IPS-20b (cell line): ENCODE measurements around the gene RPLP2.

Experiments
- H3K27ac ChIP-seq: one replicate; pipeline ENCODE4 v1.5.1; 2013; ENCODE audit warnings: low read length
- H3K27me3 ChIP-seq: 2 replicates; pipeline ENCODE4 v1.6.1; 2013; ENCODE audit warnings: mild to moderate bottlenecking, low read length, inconsistent platforms; ENCODE audit not compliant: insufficient read depth
- H3K36me3 ChIP-seq: 2 replicates; pipeline ENCODE4 v1.6.1; 2013; ENCODE audit warnings: low read depth, mild to moderate bottlenecking, inconsistent platforms, low read length, moderate library complexity; ENCODE audit not compliant: insufficient read depth
- H3K4me1 ChIP-seq: 2 replicates; pipeline ENCODE4 v1.6.1; 2013; ENCODE audit warnings: mild to moderate bottlenecking, control low read depth, inconsistent platforms, low read length, moderate library complexity; ENCODE audit not compliant: insufficient read depth
- H3K4me3 ChIP-seq: 2 replicates; pipeline ENCODE4 v1.5.1; 2013; ENCODE audit warnings: mild to moderate bottlenecking, low read length, inconsistent platforms
- H3K9ac ChIP-seq: 2 replicates; pipeline ENCODE4 v1.6.1; 2013; ENCODE audit warnings: low read depth, mild to moderate bottlenecking, inconsistent platforms, low read length, moderate library complexity
- H3K9me3 ChIP-seq: 2 replicates; pipeline ENCODE4 v1.6.1; 2013; ENCODE audit warnings: mild to moderate bottlenecking, low read depth, low read length, inconsistent platforms; ENCODE audit not compliant: insufficient read depth

RPLP2 gene

DNA sequence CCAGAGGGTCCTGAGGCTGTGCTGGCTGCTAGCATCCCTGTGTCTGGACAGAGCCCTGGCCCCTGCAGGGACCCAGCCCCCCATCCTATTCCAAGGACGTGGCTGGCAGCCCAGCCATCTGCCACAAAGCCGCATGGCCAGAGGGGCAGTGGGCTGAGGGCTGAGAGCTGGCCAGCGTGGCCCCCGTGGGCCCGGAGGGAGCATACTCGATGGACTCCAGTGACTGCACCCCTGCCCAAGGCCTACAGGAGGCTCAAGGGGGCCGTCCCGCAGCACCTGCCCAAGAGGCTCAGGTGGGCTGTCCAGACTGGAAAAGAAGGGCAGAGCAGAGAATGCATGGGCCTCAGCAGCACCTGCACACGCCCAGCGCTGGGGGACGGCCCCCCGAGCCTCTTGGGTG lies 46.0 kb downstream of the RPLP2 start:
- Histone ChIP-seq H3K9me3 (no peaks in the 10 kb centered on the region), H3K27me3 (peaks cover 6% of the 10 kb centered on the region; the same call in 1 of the 2 replicates), H3K4me3 (no peak overlapping the region), H3K27ac (no peak overlapping the region), H3K4me1 (peaks cover 7% of the 10 kb centered on the region), H3K36me3 (no peaks in the 10 kb centered on the region), H3K9ac (no peak overlapping the region)

DNA sequence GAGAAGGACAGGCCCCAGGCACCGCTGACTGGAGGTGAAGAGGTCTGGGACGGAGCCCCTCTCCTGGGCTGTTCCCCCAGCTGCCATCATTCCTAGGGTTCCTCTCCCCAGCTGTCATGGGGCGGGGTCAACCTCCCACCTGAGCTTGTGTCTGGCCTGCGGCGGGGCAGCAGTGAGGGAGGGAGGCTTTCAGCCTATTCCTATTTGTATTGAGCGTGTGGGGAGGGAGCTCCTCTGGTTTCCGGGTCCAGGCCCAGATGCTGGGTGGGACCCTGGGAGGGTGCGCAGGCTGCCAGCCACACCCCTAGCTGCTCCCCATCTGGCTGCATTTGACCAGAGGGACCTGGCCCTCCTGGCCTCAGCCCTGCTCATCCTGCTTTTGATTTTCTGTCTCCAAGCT lies 46.6 kb downstream of the RPLP2 start:
- no peaks in the 10 kb centered on the region; the same call in 1 of the 2 replicates for H3K27me3 ChIP-seq
- no peaks in the 10 kb centered on the region for H3K9me3 ChIP-seq
- H3K4me1 ChIP-seq = 0 out of 2 replicates have a peak, but pooled peaks cover 2% of the 10 kb centered on the region
- no peak overlapping the region for H3K27ac ChIP-seq
- no peak overlapping the region for H3K4me3 ChIP-seq
- H3K36me3 ChIP-seq = no peaks in the 10 kb centered on the region
- H3K9ac ChIP-seq = no peak overlapping the region

DNA sequence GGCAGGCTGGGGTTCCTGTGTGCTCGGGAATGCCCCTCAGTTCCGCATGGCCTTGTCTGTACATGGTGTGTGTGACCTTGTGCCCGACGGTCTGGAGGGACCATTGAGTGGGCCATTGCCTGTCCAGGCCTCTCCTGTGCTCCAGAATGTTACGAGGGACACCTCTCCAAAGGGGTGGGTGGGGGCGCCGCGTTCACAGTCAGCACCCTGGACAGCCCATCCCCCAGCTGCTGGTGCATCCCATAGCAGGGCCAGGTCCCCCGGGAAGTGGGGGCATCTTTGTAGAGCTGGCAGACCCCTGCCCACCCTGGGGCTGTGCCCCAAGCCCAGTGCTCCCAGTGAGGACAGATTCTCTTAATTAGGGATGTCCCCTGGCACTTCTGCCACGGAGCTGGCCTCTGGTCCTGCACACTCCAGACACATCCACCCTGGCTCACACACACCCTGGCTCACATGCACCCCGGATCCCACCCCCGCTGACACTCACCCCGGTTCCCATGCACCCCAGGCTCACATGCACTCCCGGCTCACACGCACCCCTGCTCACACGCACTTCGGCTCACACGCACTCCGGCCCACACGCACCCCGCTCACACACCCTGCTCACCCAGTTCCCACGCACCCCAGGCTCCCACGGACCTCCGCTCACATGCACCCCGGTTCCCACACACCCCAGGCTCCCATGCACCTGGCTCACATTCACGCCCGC lies 48.4 kb downstream of the RPLP2 start:
- Histone ChIP-seq H3K36me3 (no peaks in the 10 kb centered on the region), H3K4me3 (no peak overlapping the region), H3K27me3 (no peaks in the 10 kb centered on the region; the same call in 1 of the 2 replicates), H3K9me3 (no peaks in the 10 kb centered on the region), H3K9ac (no peak overlapping the region), H3K4me1 (peaks cover 1% of the 10 kb centered on the region; the same call in 1 of the 2 replicates), H3K27ac (no peak overlapping the region)

DNA sequence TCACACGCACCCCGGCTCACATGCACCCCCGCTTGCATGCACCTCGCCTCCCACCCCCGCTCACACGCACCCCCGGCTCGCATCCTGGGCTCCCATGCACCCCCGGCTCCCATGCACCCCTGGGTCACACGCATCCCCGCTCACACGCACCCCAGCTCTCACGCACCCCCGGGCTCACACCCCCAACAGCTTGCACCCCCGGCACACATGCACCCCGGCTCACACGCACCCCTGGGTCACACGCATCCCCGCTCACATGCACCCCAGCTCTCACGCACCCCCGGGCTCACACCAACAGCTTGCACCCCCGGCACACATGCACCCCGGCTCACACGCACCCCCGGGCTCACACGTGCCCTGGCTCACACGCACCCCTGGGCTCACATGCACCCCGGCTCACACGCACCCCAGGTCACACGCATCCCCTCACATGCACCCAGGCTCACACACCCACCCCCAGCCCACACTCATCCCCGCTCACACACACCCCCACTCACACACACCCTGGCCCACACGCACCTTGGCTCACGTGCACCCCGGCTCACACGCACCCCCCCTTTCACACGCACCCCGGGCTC lies 49.1 kb downstream of the RPLP2 start:
- no peaks in the 10 kb centered on the region; the same call in 1 of the 2 replicates for H3K27me3 ChIP-seq
- no peak overlapping the region for H3K4me3 ChIP-seq
- no peak overlapping the region for H3K27ac ChIP-seq
- peaks cover 8% of the 10 kb centered on the region; the same call in 1 of the 2 replicates for H3K4me1 ChIP-seq
- H3K9me3 ChIP-seq = no peaks in the 10 kb centered on the region
- H3K9ac ChIP-seq = no peak overlapping the region
- H3K36me3 ChIP-seq = no peaks in the 10 kb centered on the region

DNA sequence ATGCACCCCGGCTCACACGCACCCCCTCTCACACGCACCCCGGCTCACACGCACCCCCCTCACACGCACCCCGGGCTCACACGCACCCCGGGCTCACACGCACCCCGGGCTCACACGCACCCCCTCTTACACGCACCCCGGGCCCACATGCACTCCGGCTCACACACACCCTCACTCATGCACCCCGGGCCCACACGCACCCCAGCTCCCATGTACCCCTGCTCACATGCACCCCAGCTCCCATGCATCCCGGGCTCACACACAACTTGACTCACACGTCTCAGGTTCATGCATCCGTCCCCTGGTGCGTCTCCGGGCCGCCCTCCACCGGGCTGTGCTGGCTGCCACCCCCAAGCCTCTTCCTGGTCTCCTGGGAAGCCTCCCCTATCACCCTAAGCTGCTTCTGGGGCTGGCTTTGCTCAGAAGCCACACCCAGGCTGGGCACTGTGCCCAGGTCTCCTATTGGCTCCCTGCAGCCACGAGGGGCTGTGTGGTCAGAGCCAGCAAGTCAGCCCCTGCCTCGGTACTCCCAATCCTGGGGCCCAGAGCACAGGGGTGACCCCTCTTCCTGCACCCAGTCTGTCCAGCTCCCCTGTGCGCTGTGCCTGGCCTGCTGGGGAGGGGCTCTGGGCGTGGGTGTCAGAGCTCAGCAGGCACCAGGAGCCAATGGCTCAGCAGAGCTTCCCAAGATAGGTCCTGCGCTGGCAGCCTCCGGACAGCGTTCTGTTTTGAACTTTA lies 49.8 kb downstream of the RPLP2 start:
- H3K36me3 ChIP-seq = no peaks in the 10 kb centered on the region
- H3K27me3 ChIP-seq = no peaks in the 10 kb centered on the region; the same call in 1 of the 2 replicates
- no peak overlapping the region for H3K27ac ChIP-seq
- peaks cover 8% of the 10 kb centered on the region; the same call in 1 of the 2 replicates for H3K4me1 ChIP-seq
- no peak overlapping the region for H3K9ac ChIP-seq
- no peak overlapping the region for H3K4me3 ChIP-seq
- no peaks in the 10 kb centered on the region for H3K9me3 ChIP-seq

DNA sequence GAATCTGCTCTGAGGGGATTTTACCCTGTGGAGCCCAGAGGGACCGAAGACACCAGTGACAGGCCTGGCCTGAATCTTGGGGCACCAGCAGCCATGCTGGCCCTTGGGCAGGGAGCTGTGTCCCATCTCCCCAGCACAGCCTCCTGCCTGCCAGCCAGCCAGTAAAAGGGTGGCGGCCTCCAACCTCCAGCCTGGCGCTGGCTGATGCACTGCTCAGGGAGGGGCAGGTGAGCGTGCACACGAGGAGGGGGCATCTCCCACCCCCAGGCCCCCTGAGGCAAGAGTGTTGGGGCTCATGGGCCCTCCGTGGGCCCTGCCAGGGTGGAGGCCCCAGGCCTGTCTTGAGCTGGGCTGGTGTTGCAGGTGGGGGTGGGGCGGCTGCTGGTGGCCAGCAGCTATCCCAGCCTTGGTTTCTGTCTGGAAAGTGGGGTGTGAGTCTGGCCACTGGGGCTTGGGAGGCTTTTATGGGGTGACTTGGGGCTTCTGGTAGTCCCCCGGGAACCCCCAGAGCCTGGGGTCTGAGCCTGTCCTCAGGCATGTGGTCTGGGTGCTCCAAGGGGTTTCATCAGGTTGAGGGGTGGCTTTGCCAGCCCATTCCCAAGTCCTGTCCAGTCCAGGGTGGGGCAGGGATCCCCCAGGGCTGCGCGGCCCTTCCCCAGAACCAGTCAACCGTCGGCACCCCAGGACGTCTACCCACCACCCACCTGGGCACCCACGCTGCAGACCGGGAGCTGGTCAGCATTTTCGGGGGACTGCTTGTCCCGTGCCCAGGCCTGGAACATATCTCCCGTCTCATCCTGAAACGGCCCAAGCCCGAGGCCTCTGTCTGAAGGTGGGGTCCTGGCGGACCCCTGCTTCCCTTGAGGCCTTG lies 50.7 kb downstream of the RPLP2 start:
- Histone ChIP-seq H3K9me3 (no peaks in the 10 kb centered on the region), H3K27me3 (no peaks in the 10 kb centered on the region; the same call in 1 of the 2 replicates), H3K36me3 (no peaks in the 10 kb centered on the region), H3K4me3 (no peak overlapping the region), H3K4me1 (peaks cover 8% of the 10 kb centered on the region; the same call in 1 of the 2 replicates), H3K27ac (no peak overlapping the region), H3K9ac (no peak overlapping the region)

DNA sequence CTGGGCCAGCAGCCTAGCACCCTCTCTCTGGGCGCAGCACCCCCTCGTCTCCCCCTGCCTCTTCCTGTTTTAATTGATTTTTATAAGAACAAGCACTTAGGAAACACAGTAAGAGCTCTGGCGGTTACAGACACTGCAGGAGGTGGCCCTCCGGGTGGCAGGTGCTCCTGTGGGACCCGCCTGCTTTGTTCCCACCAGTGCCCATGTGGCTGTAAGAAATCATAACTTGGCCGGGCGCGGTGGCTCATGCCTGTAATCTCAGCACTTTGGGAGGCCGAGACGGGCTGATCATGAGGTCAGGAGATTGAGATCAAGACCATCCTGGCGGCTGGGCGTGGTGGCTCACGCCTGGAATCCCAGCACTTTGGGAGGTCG lies 51.3 kb downstream of the RPLP2 start:
- no peak overlapping the region for H3K9ac ChIP-seq
- no peaks in the 10 kb centered on the region; the same call in 1 of the 2 replicates for H3K27me3 ChIP-seq
- peaks cover 8% of the 10 kb centered on the region; the same call in 1 of the 2 replicates for H3K4me1 ChIP-seq
- no peaks in the 10 kb centered on the region for H3K9me3 ChIP-seq
- H3K4me3 ChIP-seq = no peak overlapping the region
- no peaks in the 10 kb centered on the region for H3K36me3 ChIP-seq
- no peak overlapping the region for H3K27ac ChIP-seq

DNA sequence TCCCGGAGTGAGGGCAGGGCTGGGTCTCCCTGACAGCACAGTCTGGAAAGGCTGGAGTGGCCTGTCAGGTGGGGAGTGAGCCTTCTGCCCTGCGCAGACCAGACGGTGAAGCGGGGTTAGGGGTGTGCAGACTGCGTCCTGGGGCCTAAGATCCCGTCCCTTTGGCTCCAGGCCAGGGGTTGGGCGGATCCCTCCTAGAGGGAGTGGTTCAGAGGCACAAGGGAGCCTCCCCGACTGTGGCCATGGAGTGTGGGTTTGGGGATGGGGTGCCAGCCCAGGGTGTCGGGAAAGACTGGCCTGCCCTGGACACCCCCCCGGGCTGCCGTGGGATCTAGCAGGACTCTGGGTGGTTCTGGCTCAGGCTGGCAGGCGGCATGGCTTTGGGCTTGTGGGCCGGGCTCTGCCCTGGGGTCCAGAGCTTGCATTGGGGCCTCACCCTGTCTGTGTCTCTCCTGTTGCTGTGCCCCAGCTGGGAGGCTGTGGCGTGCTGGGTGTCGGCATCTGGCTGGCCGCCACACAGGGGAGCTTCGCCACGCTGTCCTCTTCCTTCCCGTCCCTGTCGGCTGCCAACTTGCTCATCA lies 52.4 kb downstream of the RPLP2 start:
- no peaks in the 10 kb centered on the region for H3K9me3 ChIP-seq
- no peaks in the 10 kb centered on the region; the same call in 1 of the 2 replicates for H3K27me3 ChIP-seq
- peaks cover 8% of the 10 kb centered on the region; the same call in 1 of the 2 replicates for H3K4me1 ChIP-seq
- H3K4me3 ChIP-seq = peak overlapping the region; percentile 35
- H3K36me3 ChIP-seq = no peaks in the 10 kb centered on the region
- H3K9ac ChIP-seq = peak overlapping the region; percentile 71
- no peak overlapping the region for H3K27ac ChIP-seq
